ENCODE measurements around the gene ZFPL1.

GRCh38 chr11:65060913-65061408 is 23.1 kb upstream of the ZFPL1 start:
- TF ChIP-seq CTCF (IDR thresholded peaks at IDR 0.05 in 4 of 5, conservative IDR thresholded peaks at IDR 0.05 in 1 of 5) (no peak), POLR2A (IDR thresholded peaks at IDR 0.05) (no peak)
